GM19238 (cell line): ENCODE data around the gene MVD.

ENCODE experiments used
- DNase-seq: peaks from one replicate; pipeline ENCODE4 v3.0.0; 2011; ENCODE audit warnings: low spot score; ENCODE audit not compliant: insufficient read length

The MVD gene

DNA sequence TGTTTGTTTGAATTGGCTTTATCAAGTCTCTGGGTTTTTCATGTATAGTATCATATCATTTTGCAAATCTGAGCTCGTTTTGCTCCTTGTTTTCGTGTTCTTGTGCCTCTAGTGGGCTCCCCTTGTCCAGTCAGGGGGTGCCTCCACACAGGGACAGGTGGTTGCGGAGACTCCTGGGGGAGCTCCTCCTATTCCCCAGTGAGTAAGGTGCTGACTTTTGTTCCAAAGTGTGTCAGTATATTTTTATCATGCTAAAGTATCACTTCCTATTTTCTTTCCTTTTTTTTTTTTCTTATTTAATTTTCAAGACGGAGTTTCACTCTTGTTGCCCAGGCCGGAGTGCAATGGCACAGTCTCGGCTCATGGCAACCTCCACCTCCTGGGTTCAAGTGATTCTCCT lies 54.8 kb downstream of the MVD start:
- no peak for DNase-seq

DNA sequence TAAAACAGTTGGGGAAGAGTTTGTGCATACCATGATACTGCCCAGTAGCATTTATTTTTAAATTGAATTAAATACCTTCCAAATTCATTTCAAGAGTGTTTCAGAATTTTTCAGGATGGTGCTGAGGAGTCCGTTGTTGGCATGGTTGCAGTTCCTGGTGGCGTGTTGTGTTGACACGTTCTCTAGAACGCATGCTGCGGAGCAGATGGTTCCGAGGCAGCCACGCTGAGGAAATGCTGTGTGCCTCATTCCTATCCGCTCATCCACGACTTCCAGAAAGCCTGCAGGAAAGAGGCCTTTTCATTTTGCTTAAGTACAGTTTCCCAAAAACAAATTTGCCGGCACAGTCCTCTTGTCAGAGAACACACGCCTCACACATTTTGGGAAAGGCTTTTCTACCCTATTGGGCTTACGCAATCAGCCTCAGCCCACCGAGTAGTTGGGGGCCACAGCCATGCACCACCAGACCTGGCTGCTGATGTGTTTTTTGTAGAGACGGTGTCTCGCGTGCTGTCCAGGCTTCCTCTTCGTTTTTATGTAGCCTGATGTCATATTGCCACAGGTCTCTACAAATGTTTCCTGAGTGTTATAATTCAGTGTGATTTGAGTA lies 56.6 kb downstream of the MVD start:
- no peak for DNase-seq

DNA sequence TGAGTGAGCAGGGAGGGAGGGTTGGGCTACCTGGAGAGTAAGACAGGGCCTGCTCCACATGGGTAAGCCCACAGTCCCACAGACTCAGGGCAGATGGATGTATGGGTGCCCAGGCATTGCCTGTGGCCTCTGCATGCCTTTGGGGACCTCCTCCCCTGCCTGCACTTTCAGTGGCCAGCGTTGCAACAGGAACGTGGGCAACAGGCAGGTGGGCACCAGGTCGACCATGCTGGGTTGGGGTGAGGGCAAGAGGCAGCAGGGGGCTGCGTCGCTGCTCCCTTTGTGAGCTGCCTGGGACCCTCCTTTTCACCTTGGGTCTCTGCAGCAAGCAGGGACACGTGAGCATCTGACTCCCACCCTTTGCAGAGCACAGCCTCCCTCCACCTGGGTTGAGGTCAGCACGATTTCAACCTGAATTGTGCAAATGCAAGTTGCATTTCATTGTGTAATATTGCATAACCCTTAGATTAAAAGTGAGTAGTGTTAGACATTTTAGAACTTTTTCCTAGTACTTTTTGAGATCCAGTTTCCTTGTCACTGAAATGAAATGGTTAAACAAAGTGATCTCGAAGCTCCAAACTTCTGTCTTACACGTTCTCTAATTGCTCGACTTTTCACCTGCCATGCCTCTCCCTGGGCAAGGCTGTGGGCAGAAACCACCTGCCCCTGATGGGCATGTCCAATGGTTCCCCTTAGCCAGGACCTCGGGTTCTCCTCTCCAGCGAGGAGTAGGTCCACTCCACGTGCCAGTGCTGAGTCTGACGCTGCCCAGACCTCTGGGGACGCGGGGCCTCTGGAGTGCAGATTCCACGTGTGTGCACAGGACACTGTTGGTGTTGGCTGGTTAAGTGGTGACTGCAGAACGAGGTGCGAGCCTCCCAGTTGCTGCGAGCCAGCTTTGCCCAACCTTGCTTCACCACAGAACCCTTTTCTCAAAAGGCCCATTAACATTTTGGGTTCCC lies 57.4 kb downstream of the MVD start:
- DNase-seq: no peak

DNA sequence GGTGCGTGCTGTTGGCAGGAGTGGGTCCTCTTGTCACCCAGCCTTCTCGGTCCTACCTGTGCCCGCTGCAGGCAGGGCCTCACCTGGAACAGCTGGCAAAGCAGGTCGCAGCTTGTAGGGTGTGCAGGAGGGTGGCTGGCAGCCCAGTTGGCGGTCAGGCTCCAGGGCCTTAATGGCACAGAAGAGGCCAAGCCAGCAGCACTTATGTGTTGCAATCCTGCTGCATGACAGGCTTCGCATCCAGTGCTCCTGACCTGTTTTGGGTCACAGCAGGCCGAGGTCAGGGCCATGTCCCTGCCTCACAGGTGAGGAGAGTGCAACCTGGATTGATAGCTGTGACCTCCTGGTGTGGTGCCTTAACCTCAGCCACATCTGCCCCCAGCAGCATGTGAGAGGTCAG lies 60.8 kb downstream of the MVD start:
- DNase-seq: no peak
